Right lobe of liver (tissue), 6 donors: ENCODE measurements around the gene NMUR1. TPM values are rescaled to one million over a fixed set of nuclear protein-coding genes. Genes with fewer than 3 reads are reported as not detected.
"Not testable (repeated sequence)": the region's sequence is repeated elsewhere in the genome, so short reads cannot be mapped to it uniquely, and the experiment has no call there.

Experiments used
- ATAC-seq, 4 donors: fragments of 200-7000 bp; cut with Tn5 transposase; one replicate each; pipeline ENCODE4 v1.9.1; 2020; ENCODE audit warnings: mild to moderate bottlenecking in 4 of 4, moderate library complexity in 4 of 4
- DNase-seq, 3 donors: peaks; one replicate each; pipeline ENCODE4 v3.0.0-alpha.2; 2020
- H3K27ac ChIP-seq, 3 donors: fragments of 200-600 bp; one replicate each; pipeline ENCODE4 v1.8.0; 2022
- H3K27me3 ChIP-seq, 2 donors: fragments of 200-600 bp; one replicate each; pipeline ENCODE4 v1.8.0; 2022
- H3K36me3 ChIP-seq, 4 donors: fragments of 200-600 bp; sonication (generic) in 1 of 4; one replicate each; pipeline versions ENCODE4 v1.5.1 to v1.8.0; 2017 to 2022; ENCODE audit warnings: control low read depth in 1 of 4
- H3K4me1 ChIP-seq, 4 donors: fragments of 200-600 bp; sonication (generic) in 1 of 4; one replicate each; pipeline versions ENCODE4 v1.5.1 to v1.8.0; 2017 to 2022; ENCODE audit warnings: control low read depth in 1 of 4
- H3K4me3 ChIP-seq, 3 donors: fragments of 200-600 bp; one replicate each; pipeline ENCODE4 v1.8.0; 2022
- H3K9me3 ChIP-seq, 4 donors: fragments of 200-600 bp; sonication (generic) in 1 of 4; one replicate each; pipeline versions ENCODE4 v1.5.1 to v1.8.0; 2017 to 2022; ENCODE audit warnings: control low read depth in 1 of 4
- CTCF ChIP-seq, 4 donors: fragments of 200-600 bp in 3 of 4; fragments of 450-650 bp in 1 of 4; IDR thresholded peaks; one replicate each; pipeline versions ENCODE4 v1.5.1 to v1.8.0; 2016 to 2022; ENCODE audit warnings: antibody characterized with exemption in 4 of 4, mild to moderate bottlenecking in 2 of 4
- POLR2A ChIP-seq: fragments of 450-650 bp; IDR thresholded peaks from one replicate; pipeline ENCODE4 v1.6.1; 2017; ENCODE audit warnings: antibody characterized with exemption, mild to moderate bottlenecking
- WGBS: methylation state at CpG from one replicate; pipeline ENCODE4 v1.1.6; 2018; ENCODE audit warnings: low coverage, low lambda C conversion rate; ENCODE audit not compliant: insufficient coverage; ENCODE audit errors: missing lambda C conversion rate; 5-methylcytosine and 5-hydroxymethylcytosine counted together
- intact Hi-C, 2 donors: fragments of 100-400 bp; cut with DNase I; formaldehyde crosslinking; loops; one replicate each; pipeline versions ENCODE4 v1.11.2 to v1.14.1; 2022
- total RNA-seq, 6 experiments: library from RNA; depleted of rRNA in 2 of 6; stranded (reverse); fragments of >200 nt in 2 of 6; fragmentation: NEBNext Ultra II Directional in 3 of 6; extraction: Animal tissue kit (Norgen Biotek cat#: 25700) in 3 of 6; gene quantifications; one replicate each; pipeline versions ENCODE4 v1.1.0 to v1.2.4, GENCODE V29; 2016 to 2023
- donor health status: DM: no; HTN: yes; CAD: no.
- donor health status: DM: no; HTN: no; CAD: no.
- donor health status: DM: no; HTN: no; CAD: no.
- donor health status: DM: no; HTN: yes; CAD: no.
- donor health status: DM: no; HTN: yes; CAD: no.

Gene NMUR1
- total RNA-seq, 6 experiments from 2014 or later, result 0.11 to 0.66 (median 0.36) TPM

- Histone ChIP-seq H3K9me3 (no peaks in the 10 kb centered on the region), H3K27me3 (no peaks in the 10 kb centered on the region), H3K36me3 (no peaks in the 10 kb centered on the region), H3K4me1 (no peaks in the 10 kb centered on the region), H3K4me3 (no peak overlapping the region), H3K27ac (no peak overlapping the region)
- TF ChIP-seq CTCF (IDR thresholded peaks at IDR 0.05) (no peak), POLR2A (no peak)
- no peak for DNase-seq
- 87% methylated on average over 4 of the region's 10 CpGs for WGBS
- intact Hi-C loops, result no loop called here
- ATAC-seq, result no peak
Observed at GRCh38 chr2:231575612-231576256, 45.5 kb upstream of the NMUR1 start.

DNA sequence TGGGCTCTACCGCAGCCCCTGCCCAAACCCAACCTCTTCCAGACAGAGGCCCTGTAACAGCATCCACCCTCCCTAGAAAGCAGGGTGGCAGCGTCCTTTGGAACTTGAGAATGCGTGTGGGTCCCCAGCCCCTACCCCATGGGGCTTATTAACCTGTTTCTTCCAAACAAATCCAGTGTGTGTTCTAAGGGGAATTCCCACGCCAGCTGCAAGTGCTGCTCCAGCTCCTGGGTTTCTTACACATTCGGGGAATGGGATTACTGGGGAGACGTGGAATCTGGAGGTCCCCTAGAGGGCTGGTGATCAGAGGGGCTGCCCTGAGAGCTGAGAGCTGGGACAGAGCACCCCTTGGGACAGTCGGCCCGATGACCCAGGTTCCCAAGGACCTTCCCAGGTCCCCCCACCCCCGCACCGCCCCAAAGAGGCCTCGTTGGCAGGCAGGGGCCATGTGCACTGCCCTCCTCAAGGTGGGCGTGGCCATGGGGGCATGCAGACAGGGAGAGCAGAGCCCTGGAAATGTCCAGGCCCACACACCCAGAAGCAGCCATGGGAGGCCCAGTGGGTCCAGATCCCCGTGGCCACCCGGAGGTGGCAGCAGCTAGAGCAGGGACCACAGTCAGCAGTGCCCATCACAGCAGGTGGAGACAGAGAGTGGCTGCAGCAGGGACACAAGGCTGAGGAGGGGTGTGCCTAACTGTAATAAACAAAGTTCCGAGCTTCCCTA, 43.6 kb upstream of the NMUR1 start:
- Histone ChIP-seq H3K9me3 (no peaks in the 10 kb centered on the region), H3K4me1 (no peaks in the 10 kb centered on the region), H3K27ac (no peak overlapping the region), H3K36me3 (no peaks in the 10 kb centered on the region), H3K4me3 (no peak overlapping the region), H3K27me3 (no peaks in the 10 kb centered on the region)
- TF ChIP-seq CTCF (IDR thresholded peaks at IDR 0.05), result no peak
- intact Hi-C loops, result no loop called here
- ATAC-seq, result peak in 1 of 4 donors; percentile 19
- WGBS, result 95% methylated on average over 3 of the region's 15 CpGs
- DNase-seq, result no peak

- intact Hi-C loops, result no loop called here
- no peak for ATAC-seq
- no peak overlapping the region for H3K4me3 ChIP-seq
- no peak for DNase-seq
- no peak overlapping the region for H3K27ac ChIP-seq
- TF ChIP-seq CTCF (IDR thresholded peaks at IDR 0.05) (no peak), POLR2A (no peak)
- H3K36me3 ChIP-seq, result no peaks in the 10 kb centered on the region
- no peaks in the 10 kb centered on the region for H3K4me1 ChIP-seq
- no peaks in the 10 kb centered on the region for H3K27me3 ChIP-seq
- H3K9me3 ChIP-seq, result no peaks in the 10 kb centered on the region
- WGBS, result 87% methylated on average over 3 of the region's 4 CpGs
Observed at GRCh38 chr2:231573096-231573495, 42.9 kb upstream of the NMUR1 start.

DNA sequence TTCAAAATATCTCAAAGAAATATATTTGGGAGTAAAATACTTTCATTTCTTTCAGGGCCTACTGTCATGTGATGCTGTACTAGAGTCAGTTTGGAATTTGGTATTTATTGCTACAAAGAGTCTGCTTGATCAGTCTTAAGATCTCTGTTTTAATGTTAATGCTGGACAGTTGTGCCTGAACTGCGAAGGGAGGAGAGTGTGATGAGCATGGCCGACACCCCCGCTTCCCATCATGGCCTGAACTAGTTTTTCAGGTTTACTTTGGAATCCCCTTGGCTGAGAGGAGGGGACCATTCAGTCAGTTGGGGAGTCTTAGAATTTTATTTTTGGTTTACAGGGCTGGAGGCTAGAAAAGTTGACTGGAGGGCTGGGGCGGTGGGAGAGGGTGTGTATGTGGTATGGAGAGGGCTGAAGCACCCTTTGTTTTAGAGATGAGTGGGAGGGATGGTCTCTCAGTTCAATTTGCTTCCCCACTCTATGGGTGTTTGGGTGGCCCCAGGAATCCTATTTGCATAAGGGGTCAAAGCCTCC, 41.5 kb upstream of the NMUR1 start:
- 71% methylated on average over 4 of the region's 4 CpGs for WGBS

GRCh38 chr2:231570915-231571314, 40.7 kb upstream of the NMUR1 start:
- H3K36me3 ChIP-seq, DNase-seq, H3K4me1 ChIP-seq, intact Hi-C loops, H3K4me3 ChIP-seq, H3K27me3 ChIP-seq, H3K9me3 ChIP-seq, ATAC-seq, H3K27ac ChIP-seq: not testable (repeated sequence)
- 61% methylated on average over 4 of the region's 5 CpGs for WGBS

More for the DNA sequence above, 41.5 kb upstream of the NMUR1 start:
- Histone ChIP-seq H3K27me3 (no peaks in the 10 kb centered on the region), H3K27ac (no peak overlapping the region), H3K4me3 (no peak overlapping the region), H3K36me3 (no peaks in the 10 kb centered on the region), H3K4me1 (no peaks in the 10 kb centered on the region), H3K9me3 (no peaks in the 10 kb centered on the region)
- DNase-seq (no peak), ATAC-seq (no peak)
- intact Hi-C loops, result no loop called here
- TF ChIP-seq POLR2A (no peak), CTCF (IDR thresholded peaks at IDR 0.05) (no peak)
